ENCODE data around the gene RARG.

The RARG gene

GRCh38 chr12:53186745-53187144 is 45.3 kb downstream of the RARG start:
- TF ChIP-seq SIN3A (IDR thresholded peaks at IDR 0.05; ENCODE audit: borderline replicate concordance, insufficient read depth, low read length) (no peak), REST (IDR thresholded peaks at IDR 0.05; ENCODE audit: insufficient read depth in 1 of 2, low read depth in 2 of 2, low read length in 2 of 2) (no peak), TAF1 (IDR thresholded peaks at IDR 0.05; ENCODE audit: borderline replicate concordance, insufficient read depth, low read length) (no peak), POLR2AphosphoS5 (IDR thresholded peaks at IDR 0.05; ENCODE audit: low read depth, low read length) (no peak), FOXP2 (optimal IDR thresholded peaks at IDR 0.05; ENCODE audit: borderline replicate concordance, extremely low read depth, extremely low read length, insufficient read depth) (no peak)

GRCh38 chr12:53185582-53186153 is 46.3 kb downstream of the RARG start:
- TF ChIP-seq TAF1 (IDR thresholded peaks at IDR 0.05; ENCODE audit: borderline replicate concordance, insufficient read depth, low read length), result no peak
- TF ChIP-seq FOXP2 (optimal IDR thresholded peaks at IDR 0.05; ENCODE audit: borderline replicate concordance, extremely low read depth, extremely low read length, insufficient read depth), result no peak
- no peak for TF ChIP-seq SIN3A (IDR thresholded peaks at IDR 0.05; ENCODE audit: borderline replicate concordance, insufficient read depth, low read length)
- no peak for TF ChIP-seq POLR2AphosphoS5 (IDR thresholded peaks at IDR 0.05; ENCODE audit: low read depth, low read length)
- TF ChIP-seq REST (IDR thresholded peaks at IDR 0.05; ENCODE audit: insufficient read depth in 1 of 2, low read depth in 2 of 2, low read length in 2 of 2), result no peak

GRCh38 chr12:53184828-53185227 is 47.2 kb downstream of the RARG start:
- TF ChIP-seq SIN3A (IDR thresholded peaks at IDR 0.05; ENCODE audit: borderline replicate concordance, insufficient read depth, low read length), result no peak
- no peak for TF ChIP-seq TAF1 (IDR thresholded peaks at IDR 0.05; ENCODE audit: borderline replicate concordance, insufficient read depth, low read length)
- no peak for TF ChIP-seq REST (IDR thresholded peaks at IDR 0.05; ENCODE audit: insufficient read depth in 1 of 2, low read depth in 2 of 2, low read length in 2 of 2)
- TF ChIP-seq FOXP2 (optimal IDR thresholded peaks at IDR 0.05; ENCODE audit: borderline replicate concordance, extremely low read depth, extremely low read length, insufficient read depth), result no peak

GRCh38 chr12:53182903-53183302 is 49.1 kb downstream of the RARG start:
- TF ChIP-seq SIN3A (IDR thresholded peaks at IDR 0.05; ENCODE audit: borderline replicate concordance, insufficient read depth, low read length) (no peak), POLR2AphosphoS5 (IDR thresholded peaks at IDR 0.05; ENCODE audit: low read depth, low read length) (no peak), FOXP2 (optimal IDR thresholded peaks at IDR 0.05; ENCODE audit: borderline replicate concordance, extremely low read depth, extremely low read length, insufficient read depth) (no peak), TAF1 (IDR thresholded peaks at IDR 0.05; ENCODE audit: borderline replicate concordance, insufficient read depth, low read length) (no peak), REST (IDR thresholded peaks at IDR 0.05; ENCODE audit: insufficient read depth in 1 of 2, low read depth in 2 of 2, low read length in 2 of 2) (no peak)

- TF ChIP-seq REST (IDR thresholded peaks at IDR 0.05; ENCODE audit: insufficient read depth in 1 of 2, low read depth in 2 of 2, low read length in 2 of 2) (no peak), SIN3A (IDR thresholded peaks at IDR 0.05; ENCODE audit: borderline replicate concordance, insufficient read depth, low read length) (no peak), TAF1 (IDR thresholded peaks at IDR 0.05; ENCODE audit: borderline replicate concordance, insufficient read depth, low read length) (no peak), FOXP2 (optimal IDR thresholded peaks at IDR 0.05; ENCODE audit: borderline replicate concordance, extremely low read depth, extremely low read length, insufficient read depth) (no peak), POLR2AphosphoS5 (IDR thresholded peaks at IDR 0.05; ENCODE audit: low read depth, low read length) (no peak)
Measured at GRCh38 chr12:53181935-53182334, 50.1 kb downstream of the RARG start.

Data from PFSK-1 (cell line).